OCI-LY3 (cell line): Measurements from ENCODE around the gene ATG10.
"Not testable (repeated sequence)": the region's sequence is repeated elsewhere in the genome, so short reads cannot be mapped to it uniquely, and the experiment has no call there.

Experiments
- H2AFZ ChIP-seq: fragments of 200-600, 300-600 bp; shearing (Covaris generic); 2 replicates; pipeline ENCODE4 v1.6.0; 2014; ENCODE audit warnings: antibody characterized with exemption, low read depth, low read length
- H3K27ac ChIP-seq: fragments of 200-600, 300-600 bp; sonication (generic); 2 replicates; pipeline ENCODE4 v1.5.1; 2014; ENCODE audit warnings: mild to moderate bottlenecking, low read length, moderate library complexity, mixed read lengths
- H3K27me3 ChIP-seq: fragments of 200-600, 300-600 bp; sonication (generic); 2 replicates; pipeline ENCODE4 v1.6.1; 2014; ENCODE audit warnings: low read depth, low read length, mixed read lengths
- H3K36me3 ChIP-seq: fragments of 200-600, 300-600 bp; sonication (generic); replicated peaks from 2 replicates; pipeline ENCODE3; 2014; ENCODE audit warnings: low read depth, low read length, mixed read lengths
- H3K4me1 ChIP-seq: fragments of 300-600, 200-600 bp; sonication (generic); 2 replicates; pipeline ENCODE4 v1.6.1; 2014; ENCODE audit warnings: low read length, mixed read lengths
- H3K4me2 ChIP-seq: fragments of 200-600, 300-600 bp; sonication (generic); 2 replicates; pipeline ENCODE4 v1.6.1; 2014; ENCODE audit warnings: low read length, mixed read lengths
- H3K4me3 ChIP-seq: fragments of 300-600, 200-600 bp; sonication (generic); 2 replicates; pipeline ENCODE4 v1.5.1; 2014; ENCODE audit warnings: antibody characterized with exemption, mild to moderate bottlenecking, low read length, moderate library complexity
- H3K79me2 ChIP-seq: fragments of 300-600, 200-600 bp; shearing (Covaris generic); 2 replicates; pipeline ENCODE4 v1.6.1; 2014; ENCODE audit warnings: mild to moderate bottlenecking, low read length, mixed read lengths
- H3K9ac ChIP-seq: fragments of 300-600, 200-600 bp; shearing (Covaris generic); 2 replicates; pipeline ENCODE4 v1.6.0; 2014; ENCODE audit warnings: mild to moderate bottlenecking, low read length, moderate library complexity
- H3K9me3 ChIP-seq: fragments of 200-600, 300-600 bp; shearing (Covaris generic); 2 replicates; pipeline ENCODE4 v1.6.1; 2014; ENCODE audit warnings: low read length, mixed read lengths; ENCODE audit not compliant: insufficient read depth
- H4K20me1 ChIP-seq: fragments of 200-600, 300-600 bp; sonication (generic); 2 replicates; pipeline ENCODE4 v1.6.1; 2016; ENCODE audit warnings: low read length, mixed read lengths; ENCODE audit not compliant: insufficient read depth
- EZH2phosphoT487 ChIP-seq: fragments of 200-600 bp; shearing (Covaris generic); IDR thresholded peaks from 2 replicates; pipeline ENCODE4 v1.6.1; 2018; ENCODE audit warnings: antibody characterized with exemption, mixed run types, low read depth
- TF ChIP-seq, protein P1 (sequence below): fragments of 200-600, 300-600 bp; sonication (generic); IDR thresholded peaks from 2 replicates; pipeline ENCODE4 v1.5.1; 2014; ENCODE audit warnings: antibody characterized with exemption, low read length, low read depth

ATG10 gene

DNA sequence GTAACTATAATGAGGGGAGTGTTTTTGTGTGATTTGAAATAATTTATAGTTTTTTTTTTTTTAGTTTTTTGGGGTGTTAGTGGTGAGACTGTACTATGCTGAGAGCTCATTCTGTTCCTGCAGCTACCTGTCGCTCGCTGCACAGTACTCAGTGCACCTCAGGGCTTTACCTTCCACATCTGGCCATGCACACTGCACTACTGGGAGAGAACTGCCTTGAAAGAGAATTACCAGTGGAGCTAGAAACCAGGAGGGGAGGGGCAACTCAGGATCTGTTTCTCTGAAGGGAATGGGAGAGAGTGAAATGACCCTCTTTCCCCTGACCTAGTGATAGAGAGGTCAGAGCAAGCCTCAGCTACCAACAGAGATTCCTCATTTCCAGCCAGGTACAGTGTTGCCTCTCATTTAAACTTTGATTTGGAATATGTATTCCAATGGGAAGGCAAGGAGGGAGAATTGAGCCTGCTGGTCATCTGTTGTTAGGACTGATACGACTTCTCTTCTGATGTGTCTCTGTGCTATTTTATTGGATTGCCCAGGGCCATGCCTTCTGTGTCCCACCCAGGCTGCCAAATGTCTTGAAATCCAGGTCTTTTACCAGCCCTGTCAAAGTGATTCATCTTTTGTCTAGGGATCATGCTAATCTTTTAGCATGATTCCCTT is 8.9 kb downstream of the ATG10 start:
- no peaks in the 10 kb centered on the region for H4K20me1 ChIP-seq
- no peaks in the 10 kb centered on the region for H3K9me3 ChIP-seq
- H2AFZ ChIP-seq = no peak overlapping the region
- no peak overlapping the region for H3K27ac ChIP-seq
- no peak overlapping the region for H3K4me2 ChIP-seq
- H3K79me2 ChIP-seq = no peaks in the 10 kb centered on the region
- H3K4me1 ChIP-seq = no peaks in the 10 kb centered on the region
- no peaks in the 10 kb centered on the region for H3K27me3 ChIP-seq
- H3K36me3 ChIP-seq = no peaks in the 10 kb centered on the region
- TF ChIP-seq, protein P1, sequence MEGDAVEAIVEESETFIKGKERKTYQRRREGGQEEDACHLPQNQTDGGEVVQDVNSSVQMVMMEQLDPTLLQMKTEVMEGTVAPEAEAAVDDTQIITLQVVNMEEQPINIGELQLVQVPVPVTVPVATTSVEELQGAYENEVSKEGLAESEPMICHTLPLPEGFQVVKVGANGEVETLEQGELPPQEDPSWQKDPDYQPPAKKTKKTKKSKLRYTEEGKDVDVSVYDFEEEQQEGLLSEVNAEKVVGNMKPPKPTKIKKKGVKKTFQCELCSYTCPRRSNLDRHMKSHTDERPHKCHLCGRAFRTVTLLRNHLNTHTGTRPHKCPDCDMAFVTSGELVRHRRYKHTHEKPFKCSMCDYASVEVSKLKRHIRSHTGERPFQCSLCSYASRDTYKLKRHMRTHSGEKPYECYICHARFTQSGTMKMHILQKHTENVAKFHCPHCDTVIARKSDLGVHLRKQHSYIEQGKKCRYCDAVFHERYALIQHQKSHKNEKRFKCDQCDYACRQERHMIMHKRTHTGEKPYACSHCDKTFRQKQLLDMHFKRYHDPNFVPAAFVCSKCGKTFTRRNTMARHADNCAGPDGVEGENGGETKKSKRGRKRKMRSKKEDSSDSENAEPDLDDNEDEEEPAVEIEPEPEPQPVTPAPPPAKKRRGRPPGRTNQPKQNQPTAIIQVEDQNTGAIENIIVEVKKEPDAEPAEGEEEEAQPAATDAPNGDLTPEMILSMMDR = no peak
- TF ChIP-seq EZH2phosphoT487 = no peak
- H3K9ac ChIP-seq = no peak overlapping the region
- H3K4me3 ChIP-seq = no peak overlapping the region

DNA sequence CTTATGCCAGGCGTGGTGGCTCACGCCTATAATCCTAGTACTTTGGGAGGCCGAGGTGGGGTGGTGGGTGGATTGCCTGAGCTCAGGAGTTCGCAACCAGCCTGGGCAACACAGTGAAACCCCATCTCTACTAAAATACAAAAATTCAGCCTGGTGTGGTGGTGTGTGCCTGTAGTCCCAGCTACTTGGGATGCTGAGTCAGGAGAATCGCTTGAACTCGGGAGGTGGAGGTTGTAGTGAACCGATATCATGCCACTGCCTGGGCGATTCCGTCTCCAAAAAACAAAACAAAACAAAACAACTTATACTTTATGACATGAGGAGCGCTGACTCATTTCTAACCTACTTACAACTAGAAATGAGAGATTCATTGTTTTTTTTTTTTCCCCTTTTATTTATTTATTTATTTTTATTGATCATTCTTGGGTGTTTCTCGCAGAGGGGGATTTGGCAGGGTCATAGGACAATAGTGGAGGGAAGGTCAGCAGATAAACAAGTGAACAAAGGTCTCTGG is 10.4 kb downstream of the ATG10 start:
- not testable (repeated sequence) for H2AFZ ChIP-seq, H3K79me2 ChIP-seq, H3K27ac ChIP-seq, H3K4me1 ChIP-seq, H3K4me2 ChIP-seq, H3K27me3 ChIP-seq, H3K9me3 ChIP-seq, H3K4me3 ChIP-seq, H3K36me3 ChIP-seq, H3K9ac ChIP-seq, H4K20me1 ChIP-seq

GRCh38 chr5:81983148-81983547 is 11.3 kb downstream of the ATG10 start:
- not testable (repeated sequence) for H4K20me1 ChIP-seq, H3K27ac ChIP-seq, H3K4me1 ChIP-seq, H3K9me3 ChIP-seq, H3K9ac ChIP-seq, H3K4me3 ChIP-seq, H3K36me3 ChIP-seq, H2AFZ ChIP-seq, H3K79me2 ChIP-seq, H3K27me3 ChIP-seq, H3K4me2 ChIP-seq

GRCh38 chr5:81983563-81983962 is 11.7 kb downstream of the ATG10 start:
- H3K79me2 ChIP-seq, H3K36me3 ChIP-seq, H4K20me1 ChIP-seq, H3K9me3 ChIP-seq, H3K9ac ChIP-seq, H3K4me2 ChIP-seq, H3K4me3 ChIP-seq, H3K4me1 ChIP-seq, H3K27me3 ChIP-seq, H2AFZ ChIP-seq, H3K27ac ChIP-seq: not testable (repeated sequence)

DNA sequence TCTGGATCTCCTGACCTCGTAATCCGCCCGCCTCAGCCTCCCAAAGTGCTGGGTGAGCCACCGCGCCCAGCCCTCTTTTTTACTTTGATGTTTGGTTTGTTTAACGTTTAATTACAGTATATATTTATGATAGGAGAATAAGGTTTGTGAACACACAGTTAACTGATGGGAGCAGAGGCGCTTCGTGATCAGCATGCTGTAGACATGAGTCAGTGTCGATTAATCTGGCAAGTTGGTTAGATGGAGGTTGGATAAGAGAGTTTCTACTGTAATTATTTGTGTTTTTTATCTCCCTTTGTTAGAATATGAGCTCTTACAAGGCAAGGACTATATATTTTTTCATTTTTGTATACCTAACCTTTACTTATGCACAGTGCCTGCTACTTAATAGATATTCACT is 14.3 kb downstream of the ATG10 start:
- Histone ChIP-seq H3K36me3 (no peaks in the 10 kb centered on the region), H3K4me2 (no peak overlapping the region), H2AFZ (no peak overlapping the region), H3K27me3 (no peaks in the 10 kb centered on the region), H3K27ac (no peak overlapping the region), H3K79me2 (no peaks in the 10 kb centered on the region), H3K4me1 (no peaks in the 10 kb centered on the region), H3K4me3 (no peak overlapping the region), H3K9me3 (no peaks in the 10 kb centered on the region), H3K9ac (no peak overlapping the region), H4K20me1 (no peaks in the 10 kb centered on the region)
- no peak for TF ChIP-seq EZH2phosphoT487
- TF ChIP-seq, protein P1 = no peak
